Stimulated activated CD8-positive, alpha-beta memory T cell treated with anti-CD3 and anti-CD28 coated beads, Interleukin-12 subunit alpha, Interleukin-12 subunit beta, amount 100 ng/mL, for 4 hours (primary cell): ENCODE measurements around the gene FUZ.

Experiments used
- DNase-seq: peaks from one replicate; pipeline ENCODE4 v3.0.0-alpha.2; 2020; ENCODE audit warnings: low read depth

The FUZ gene

GRCh38 chr19:49812997-49813861 is at the start of gene FUZ:
Gene FUZ, minus strand, starts transcription at chr19:49813292. Its CDS starts 186 bp downstream, at chr19:49813106.
- DNase-seq, result peak; percentile 78

DNA sequence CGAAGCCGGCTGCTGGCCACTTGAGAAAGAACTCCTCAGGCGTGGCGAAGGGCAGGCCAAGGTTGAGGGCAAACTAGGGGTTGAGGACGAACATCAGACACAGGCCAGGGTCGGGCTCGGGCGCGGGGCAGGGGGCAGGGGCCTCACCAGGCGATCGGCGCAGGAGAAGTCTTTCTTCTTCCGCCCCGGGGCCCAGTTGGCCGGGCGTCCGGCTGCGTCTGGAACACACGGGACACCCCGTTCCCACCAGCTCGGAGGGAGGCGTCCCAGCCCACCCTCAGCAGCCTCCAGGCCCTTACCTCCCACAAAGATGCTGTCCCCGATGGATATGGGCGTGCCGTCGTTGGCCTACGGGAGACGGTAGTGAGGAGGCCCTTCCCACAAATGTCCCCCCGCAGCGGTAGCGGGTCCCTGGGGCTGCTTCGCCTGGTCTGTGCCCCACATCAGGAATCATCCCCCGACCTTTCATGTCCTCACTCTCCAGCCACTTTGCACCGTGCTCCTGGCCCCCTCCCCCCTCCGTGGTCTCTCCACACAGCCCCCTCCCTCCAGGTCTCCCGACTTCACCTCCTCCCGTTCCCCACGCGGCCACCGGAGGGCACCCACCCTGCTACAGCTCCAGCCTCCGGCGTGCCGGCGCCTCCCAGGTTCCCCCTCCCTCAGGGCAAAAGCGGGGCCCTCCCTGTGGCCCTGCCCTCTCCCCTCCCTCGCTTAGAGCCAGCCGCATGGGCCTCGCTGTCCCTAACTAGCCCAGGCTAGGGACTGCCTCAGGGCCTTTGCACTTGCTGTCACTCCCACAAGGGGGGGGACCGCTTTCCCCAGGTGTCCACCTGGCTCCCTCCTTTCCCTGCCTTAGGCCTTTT is 49.5 kb upstream of the FUZ start:
- DNase-seq, result no peak

DNA sequence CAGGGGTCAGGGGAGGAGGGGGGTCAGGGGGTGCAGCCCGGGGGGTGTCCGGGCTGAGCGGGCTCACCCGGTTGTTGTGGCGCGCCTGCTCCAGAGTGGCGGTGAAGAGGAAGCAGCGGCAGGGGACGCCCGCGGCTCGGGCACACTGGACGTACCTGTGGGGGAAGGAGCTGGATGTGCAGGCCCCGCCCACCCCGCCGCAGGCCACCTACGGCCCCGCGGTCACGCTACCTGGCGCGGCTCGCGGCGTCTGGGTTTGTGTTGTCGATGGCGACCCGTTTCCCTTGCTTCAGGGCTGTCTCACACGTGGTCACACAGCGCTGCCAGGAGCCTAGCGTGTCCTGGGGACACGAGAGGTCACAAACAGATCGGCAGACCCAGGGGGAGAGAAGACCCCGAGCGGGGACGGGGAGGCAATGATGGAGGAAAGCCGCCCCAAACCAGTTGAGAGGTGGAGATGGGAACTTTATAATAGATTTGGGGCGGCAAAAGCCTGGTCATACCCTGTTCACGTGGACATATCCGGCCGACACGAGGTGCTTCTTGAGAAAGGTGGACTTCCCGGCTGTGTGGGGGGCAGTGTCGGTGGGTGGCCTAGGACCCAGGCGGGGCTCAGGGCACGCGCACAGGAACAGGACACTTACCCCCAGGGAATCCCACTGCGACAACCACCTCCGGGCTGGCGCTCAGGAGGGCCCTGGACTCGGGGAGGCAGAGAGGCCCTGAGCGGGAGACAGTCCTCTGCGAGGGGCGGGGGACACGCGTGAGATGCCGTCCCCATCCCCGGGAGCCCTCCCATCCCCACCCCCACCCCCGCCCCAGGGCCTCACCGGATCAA is 48.7 kb upstream of the FUZ start:
- no peak for DNase-seq

GRCh38 chr19:49861107-49861506 is 48.0 kb upstream of the FUZ start:
- DNase-seq, result no peak

DNA sequence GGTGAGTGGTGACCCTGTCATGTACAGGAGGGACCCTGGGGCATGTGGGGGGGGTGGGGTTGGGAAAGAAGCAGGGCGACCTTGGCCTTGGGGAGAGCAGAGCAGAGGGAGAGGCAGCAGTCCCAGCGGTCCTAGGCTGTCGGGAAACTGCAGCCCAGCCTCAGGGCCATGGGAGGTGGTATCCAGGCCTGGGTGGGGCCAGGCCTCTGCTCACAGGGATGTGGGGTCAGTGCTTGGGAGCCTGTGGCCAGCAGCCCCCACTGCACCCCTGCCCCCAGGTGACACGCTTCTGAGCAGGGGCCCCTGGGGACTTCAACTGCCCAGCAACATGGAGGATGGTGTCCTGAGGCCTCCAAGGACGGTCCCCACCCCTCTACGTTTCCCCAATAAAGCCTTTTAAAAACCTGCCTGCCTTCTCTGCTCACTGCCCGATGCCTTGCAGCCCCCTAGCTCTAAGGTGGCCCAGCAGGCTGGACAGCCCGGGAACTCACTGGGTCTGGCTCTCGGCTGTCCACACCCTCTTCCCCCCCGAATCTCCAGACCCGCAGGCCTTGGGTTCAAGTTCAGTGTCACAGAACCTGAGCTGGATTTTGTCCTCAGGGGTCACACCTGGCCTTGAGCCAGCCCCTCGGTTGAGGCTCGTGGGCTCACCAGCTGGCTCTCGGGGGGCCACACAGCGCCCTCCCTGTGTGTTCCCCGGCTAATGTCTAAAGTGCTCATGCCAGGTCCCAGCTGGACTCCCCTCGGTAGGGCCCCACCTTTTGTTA is 47.4 kb upstream of the FUZ start:
- DNase-seq, result no peak

DNA sequence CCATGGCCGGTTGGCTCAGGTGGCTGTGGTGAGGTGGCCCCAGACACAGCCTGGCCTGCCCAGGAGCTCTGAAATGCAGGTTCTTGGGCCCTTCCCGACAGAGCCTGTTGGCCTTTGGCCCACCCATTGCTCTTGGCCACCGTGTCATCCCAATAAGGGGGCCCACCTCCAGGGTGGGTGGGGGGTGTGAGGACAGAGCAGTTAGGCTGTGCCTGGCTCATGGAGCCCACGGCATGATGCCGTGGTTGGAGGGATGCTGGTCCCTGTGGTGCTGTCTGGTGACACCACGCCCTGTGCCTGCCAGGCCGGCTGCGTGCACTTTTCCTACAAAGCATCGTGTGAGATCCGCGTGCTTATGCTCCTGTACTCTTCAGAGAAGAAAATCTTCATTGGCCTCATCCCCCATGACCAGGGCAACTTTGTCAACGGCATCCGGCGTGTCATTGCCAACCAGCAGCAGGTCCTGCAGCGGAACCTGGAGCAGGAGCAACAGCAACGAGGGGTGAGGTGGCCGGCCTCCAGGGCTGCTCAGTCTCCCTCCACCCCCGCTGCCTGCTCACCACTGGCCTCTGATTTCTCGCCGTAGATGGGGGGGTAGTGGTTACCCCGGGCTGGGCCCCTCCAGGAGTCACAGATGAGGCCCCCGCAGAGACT is 46.7 kb upstream of the FUZ start:
- no peak for DNase-seq

DNA sequence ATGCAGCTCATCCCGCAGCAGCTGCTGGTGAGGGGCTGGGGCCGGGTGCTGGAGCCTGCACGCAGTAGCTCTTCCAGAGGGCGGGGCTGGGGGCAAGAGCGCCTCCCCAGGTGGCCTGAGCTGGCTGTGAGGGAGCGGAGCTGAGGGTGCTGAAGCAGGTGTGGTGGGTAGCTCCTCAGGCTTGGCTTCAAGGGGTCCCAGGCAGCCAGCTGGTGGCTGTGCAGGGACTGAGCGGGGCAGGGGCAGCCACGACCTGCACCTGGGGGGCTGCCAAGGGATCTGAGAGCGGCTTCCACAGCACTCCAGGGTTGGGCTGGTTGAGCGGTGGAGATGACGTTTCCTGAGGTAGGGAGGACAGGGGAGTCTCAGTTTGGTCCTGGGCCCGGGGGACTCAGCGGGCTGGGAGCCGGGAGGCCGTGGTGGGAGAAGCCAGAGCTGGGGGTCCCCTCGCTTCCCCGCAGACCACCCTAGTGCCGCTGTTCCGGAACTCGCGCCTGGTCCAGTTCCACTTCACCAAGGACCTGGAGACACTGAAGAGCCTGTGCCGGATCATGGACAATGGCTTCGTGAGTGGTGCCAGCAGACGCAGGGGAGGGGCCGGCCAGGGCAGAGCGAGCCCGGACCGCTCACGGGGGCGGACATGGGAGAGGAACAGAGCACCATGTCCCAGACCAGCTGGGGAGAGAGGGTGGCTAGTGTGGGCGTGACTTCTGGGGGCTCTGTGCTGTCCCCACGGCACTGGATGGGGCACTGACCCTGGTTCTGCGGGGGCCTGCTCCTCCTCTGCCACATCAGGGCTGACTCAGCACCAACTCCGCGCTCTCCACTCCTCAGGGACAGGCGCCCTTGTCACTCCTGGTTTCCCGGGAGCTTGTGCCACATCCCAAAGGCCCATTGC is 45.2 kb upstream of the FUZ start:
- DNase-seq, result no peak

GRCh38 chr19:49857838-49858087 is 44.7 kb upstream of the FUZ start:
- DNase-seq, result no peak

- no peak for DNase-seq
Observed at GRCh38 chr19:49857061-49857837, 44.2 kb upstream of the FUZ start.

DNA sequence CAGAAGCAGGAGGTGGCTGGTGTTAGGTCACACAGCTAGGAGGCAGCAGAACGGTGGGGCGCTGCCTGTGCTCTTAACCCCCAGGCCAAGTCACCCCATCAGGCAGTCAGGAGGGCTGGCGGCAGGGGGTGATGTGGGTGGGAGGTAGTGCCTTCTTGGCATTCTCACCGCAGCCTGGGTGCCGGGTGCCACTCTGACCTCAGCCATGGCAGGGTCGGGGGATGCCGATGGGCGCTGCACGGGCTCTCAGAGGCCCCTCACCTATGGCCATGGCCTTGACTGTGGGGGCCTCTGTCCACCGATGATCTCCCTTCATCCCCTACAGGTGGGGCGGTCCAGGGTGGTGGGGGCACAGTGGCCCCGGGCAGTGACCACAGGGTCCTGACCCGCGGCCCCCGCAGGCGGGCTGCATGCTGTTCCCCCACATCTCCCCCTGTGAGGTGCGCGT is 43.5 kb upstream of the FUZ start:
- DNase-seq, result no peak

GRCh38 chr19:49855676-49856573 is 42.8 kb upstream of the FUZ start:
- no peak for DNase-seq

- DNase-seq, result no peak
Observed at GRCh38 chr19:49855277-49855675, 42.2 kb upstream of the FUZ start.

DNA sequence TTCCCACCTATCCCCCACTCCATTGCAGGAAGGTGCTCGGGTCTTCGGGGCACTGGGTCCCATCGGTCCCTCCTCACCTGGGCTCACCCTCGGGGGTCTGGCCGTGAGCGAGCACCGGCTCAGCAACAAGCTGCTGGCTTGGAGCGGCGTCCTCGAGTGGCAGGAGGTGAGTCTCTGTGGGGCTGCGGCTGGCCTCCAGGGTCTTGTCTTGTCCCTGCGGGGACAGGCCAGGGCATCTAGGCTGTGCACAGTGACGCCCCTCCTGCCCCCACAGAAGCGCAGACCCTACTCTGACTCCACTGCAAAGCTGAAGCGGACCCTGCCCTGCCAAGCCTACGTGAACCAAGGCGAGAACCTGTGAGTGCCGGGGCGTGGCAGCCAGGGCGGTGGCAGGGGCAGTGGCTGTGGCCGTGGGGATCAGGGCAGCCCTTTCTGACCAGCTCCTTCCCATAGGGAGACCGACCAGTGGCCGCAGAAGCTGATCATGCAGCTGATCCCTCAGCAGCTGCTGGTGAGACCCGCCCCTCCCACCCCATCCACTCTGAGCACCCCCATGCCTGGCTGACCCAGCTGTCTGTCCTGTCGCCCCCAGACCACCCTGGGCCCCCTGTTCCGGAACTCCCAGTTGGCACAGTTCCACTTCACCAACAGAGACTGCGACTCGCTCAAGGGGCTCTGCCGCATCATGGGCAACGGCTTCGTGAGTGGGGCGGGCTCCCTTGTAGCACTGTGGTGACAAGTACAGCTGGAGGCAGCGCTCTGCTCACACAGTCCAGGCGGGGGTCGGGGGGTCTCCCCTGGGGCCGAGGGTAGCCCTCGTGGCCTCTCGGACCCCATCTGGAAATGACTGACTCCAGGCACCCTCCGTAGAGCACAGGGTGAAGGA is 41.5 kb upstream of the FUZ start:
- DNase-seq, result no peak

DNA sequence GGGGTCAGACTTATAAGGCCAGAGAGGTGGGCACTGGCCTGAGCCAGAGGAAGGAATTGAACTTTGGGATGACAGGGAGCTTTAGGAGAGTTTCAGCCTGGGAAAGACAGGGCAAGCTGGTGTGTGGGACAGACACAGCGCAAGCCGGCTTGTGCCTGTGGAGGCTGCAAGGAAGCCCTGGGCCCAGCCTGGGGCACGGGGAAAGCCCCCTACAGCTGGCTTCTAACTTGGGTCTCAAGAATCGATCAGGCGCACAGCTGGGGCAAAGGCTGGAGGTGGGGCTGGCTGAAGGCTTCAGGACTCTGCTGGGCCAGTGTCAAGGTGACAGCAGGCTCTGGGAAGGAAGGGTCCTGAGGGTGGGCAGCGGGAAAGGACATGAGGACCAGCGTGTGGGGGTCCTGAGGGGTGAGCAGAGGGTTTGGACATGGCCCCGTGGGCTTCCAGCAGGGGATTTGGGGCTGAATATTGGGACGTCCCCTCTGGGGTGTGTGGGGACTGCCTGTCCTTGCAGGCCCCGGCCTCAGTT is 40.8 kb upstream of the FUZ start:
- no peak for DNase-seq

DNA sequence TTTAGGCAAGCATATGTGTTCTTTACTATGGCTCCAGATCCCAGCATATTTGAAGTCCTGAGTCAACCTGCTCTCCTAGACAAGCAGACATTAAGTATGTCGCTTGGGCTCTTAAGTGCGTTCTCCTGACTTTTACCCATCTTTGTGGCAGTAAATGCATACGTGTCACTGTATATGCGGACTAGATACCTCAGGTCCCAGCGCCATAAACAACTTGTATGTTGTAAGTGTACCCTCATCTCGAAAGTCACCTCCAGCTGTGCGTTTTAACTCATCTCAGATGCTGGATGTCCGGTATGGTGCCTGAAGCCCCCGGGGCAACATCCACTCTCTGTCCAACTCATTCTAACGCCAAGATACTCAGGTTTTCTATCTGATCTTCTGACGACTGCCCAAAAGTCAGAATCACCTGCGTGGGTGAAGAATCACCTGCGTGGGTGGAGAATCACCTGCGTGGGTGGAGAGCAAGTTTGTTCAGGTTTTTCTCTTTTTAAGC is 39.6 kb upstream of the FUZ start:
- DNase-seq, result no peak

- DNase-seq, result no peak
Observed at GRCh38 chr19:49851456-49852259, 38.6 kb upstream of the FUZ start.
